ENCODE measurements around the gene C10orf90. TPM values are rescaled to one million over a fixed set of nuclear protein-coding genes. Genes with fewer than 3 reads are reported as not detected.

Gene C10orf90
- total RNA-seq, 4 donors from 2014 or later = not detected

- H3K9me3 ChIP-seq = peaks cover 0 to 24% (median 0%) of the 10 kb centered on the region in 4 donors
- WGBS, 2 donors = 89 to 95% methylated on average over 6 of the region's 6 CpGs
- TF ChIP-seq EP300 (IDR thresholded peaks at IDR 0.05) = no peak
- TF ChIP-seq CTCF (IDR thresholded peaks at IDR 0.05) = no peak
- no peak for TF ChIP-seq POLR2A (IDR thresholded peaks at IDR 0.05)
- no peak for DNase-seq (ENCODE audit: low spot score in 2 of 2)
- no peaks in the 10 kb centered on the region for H3K4me1 ChIP-seq
- no peak overlapping the region for H3K4me3 ChIP-seq
- H3K27me3 ChIP-seq = no peaks in the 10 kb centered on the region
- no peaks in the 10 kb centered on the region for H3K36me3 ChIP-seq
- H3K27ac ChIP-seq = no peak overlapping the region
Measured at GRCh38 chr10:126423732-126424491, 246.6 kb downstream of the C10orf90 start.

- no peaks in the 10 kb centered on the region for H3K27me3 ChIP-seq
- TF ChIP-seq CTCF (IDR thresholded peaks at IDR 0.05) = no peak
- no peak for TF ChIP-seq EP300 (IDR thresholded peaks at IDR 0.05)
- TF ChIP-seq POLR2A (IDR thresholded peaks at IDR 0.05) = no peak
- no peaks in the 10 kb centered on the region for H3K36me3 ChIP-seq
- no peak overlapping the region for H3K4me3 ChIP-seq
- no peaks in the 10 kb centered on the region for H3K4me1 ChIP-seq
- H3K9me3 ChIP-seq = peaks cover 0 to 33% (median 0%) of the 10 kb centered on the region in 4 donors
- WGBS, 2 donors = 81 to 89% methylated on average over 1 of the region's 1 CpG
- H3K27ac ChIP-seq = no peak overlapping the region
- no peak for DNase-seq (ENCODE audit: low spot score in 2 of 2)
Measured at GRCh38 chr10:126422567-126422966, 247.9 kb downstream of the C10orf90 start.

- H3K27ac ChIP-seq = no peak overlapping the region
- 58 to 60% methylated on average over 10 of the region's 10 CpGs for WGBS, 2 donors
Measured at GRCh38 chr10:126421756-126422256, 248.7 kb downstream of the C10orf90 start.

GRCh38 chr10:126420567-126421300, 249.8 kb downstream of the C10orf90 start:
- Histone ChIP-seq H3K4me3 (no peak overlapping the region), H3K36me3 (no peaks in the 10 kb centered on the region), H3K9me3 (peaks cover 0 to 41% (median 0%) of the 10 kb centered on the region in 4 donors), H3K27ac (no peak overlapping the region), H3K27me3 (no peaks in the 10 kb centered on the region), H3K4me1 (no peaks in the 10 kb centered on the region)
- TF ChIP-seq CTCF (IDR thresholded peaks at IDR 0.05) = no peak
- TF ChIP-seq POLR2A (IDR thresholded peaks at IDR 0.05) = no peak
- no peak for TF ChIP-seq EP300 (IDR thresholded peaks at IDR 0.05)
- WGBS, 2 donors = 60 to 72% methylated on average over 12 of the region's 12 CpGs
- no peak for DNase-seq (ENCODE audit: low spot score in 2 of 2)

More at GRCh38 chr10:126421756-126422256, 248.7 kb downstream of the C10orf90 start:
- H3K9me3 ChIP-seq = peaks cover 0 to 37% (median 0%) of the 10 kb centered on the region in 4 donors
- H3K36me3 ChIP-seq = no peaks in the 10 kb centered on the region
- H3K27me3 ChIP-seq = no peaks in the 10 kb centered on the region
- no peak overlapping the region for H3K4me3 ChIP-seq
- no peak for DNase-seq (ENCODE audit: low spot score in 2 of 2)
- H3K4me1 ChIP-seq = no peaks in the 10 kb centered on the region
- no peak for TF ChIP-seq CTCF (IDR thresholded peaks at IDR 0.05)
- TF ChIP-seq POLR2A (IDR thresholded peaks at IDR 0.05) = no peak
- TF ChIP-seq EP300 (IDR thresholded peaks at IDR 0.05) = no peak
